WERI-Rb-1 (cell line): ENCODE results near the gene ATF7.

Experiments used
- DNase-seq: peaks from one replicate; pipeline ENCODE4 v3.0.0-alpha.2; 2020
- H3K27ac ChIP-seq: fragments of 250-450 bp; sonication (Bioruptor Pico); 2 replicates; pipeline ENCODE4 v1.5.1; 2020; ENCODE audit warnings: mild to moderate bottlenecking, moderate library complexity
- H3K27me3 ChIP-seq: fragments of 250-450 bp; sonication (Bioruptor Pico); 2 replicates; pipeline ENCODE4 v1.5.1; 2021; ENCODE audit warnings: mild to moderate bottlenecking, low read depth, moderate library complexity; ENCODE audit not compliant: insufficient read depth, severe bottlenecking
- H3K36me3 ChIP-seq: fragments of 250-450 bp; sonication (Bioruptor Pico); 2 replicates; pipeline ENCODE4 v1.5.1; 2020; ENCODE audit warnings: mild to moderate bottlenecking, moderate library complexity
- H3K4me3 ChIP-seq: 2 replicates; pipeline ENCODE4 v1.5.1; 2011; ENCODE audit warnings: low read depth, mild to moderate bottlenecking, control low read depth, low read length
- H3K9me3 ChIP-seq: fragments of 250-450 bp; sonication (Bioruptor Pico); 2 replicates; pipeline ENCODE4 v1.5.1; 2021; ENCODE audit warnings: mild to moderate bottlenecking, moderate library complexity; ENCODE audit not compliant: severe bottlenecking
- CTCF ChIP-seq: IDR thresholded peaks from 2 replicates; pipeline ENCODE4 v1.5.1; 2011; ENCODE audit warnings: low read depth, mild to moderate bottlenecking, control low read depth, inconsistent platforms, low read length

ATF7 gene

GRCh38 chr12:53533471-53533870 is 92.7 kb downstream of the ATF7 start:
- H3K36me3 ChIP-seq: peaks cover 76% of the 10 kb centered on the region
- no peak for DNase-seq
- H3K27me3 ChIP-seq: no peaks in the 10 kb centered on the region
- H3K27ac ChIP-seq: no peak overlapping the region; the same call in 1 of the 2 replicates
- H3K4me3 ChIP-seq: no peak overlapping the region
- no peaks in the 10 kb centered on the region for H3K9me3 ChIP-seq
- no peak for TF ChIP-seq CTCF

GRCh38 chr12:53532524-53533445 is 93.4 kb downstream of the ATF7 start:
- H3K4me3 ChIP-seq: no peak overlapping the region
- H3K9me3 ChIP-seq: no peaks in the 10 kb centered on the region
- TF ChIP-seq CTCF: no peak
- H3K36me3 ChIP-seq: peaks cover 78% of the 10 kb centered on the region
- H3K27me3 ChIP-seq: no peaks in the 10 kb centered on the region
- no peak overlapping the region; the same call in 1 of the 2 replicates for H3K27ac ChIP-seq
- DNase-seq: no peak

GRCh38 chr12:53532021-53532420 is 94.2 kb downstream of the ATF7 start:
- no peak for TF ChIP-seq CTCF
- Histone ChIP-seq H3K27me3 (no peaks in the 10 kb centered on the region), H3K27ac (no peak overlapping the region), H3K9me3 (no peaks in the 10 kb centered on the region), H3K4me3 (no peak overlapping the region), H3K36me3 (peaks cover 82% of the 10 kb centered on the region)
- no peak for DNase-seq

GRCh38 chr12:53530920-53531319 is 95.3 kb downstream of the ATF7 start:
- TF ChIP-seq CTCF: no peak
- H3K4me3 ChIP-seq: no peak overlapping the region
- H3K27me3 ChIP-seq: no peaks in the 10 kb centered on the region
- H3K36me3 ChIP-seq: peaks cover 79% of the 10 kb centered on the region
- H3K27ac ChIP-seq: peak overlapping the region; percentile 83
- DNase-seq: no peak
- H3K9me3 ChIP-seq: no peaks in the 10 kb centered on the region

GRCh38 chr12:53530061-53530460 is 96.1 kb downstream of the ATF7 start:
- H3K9me3 ChIP-seq: no peaks in the 10 kb centered on the region
- TF ChIP-seq CTCF: no peak
- H3K27ac ChIP-seq: peak overlapping the region; percentile 83
- no peak overlapping the region for H3K4me3 ChIP-seq
- peaks cover 80% of the 10 kb centered on the region for H3K36me3 ChIP-seq
- H3K27me3 ChIP-seq: no peaks in the 10 kb centered on the region
- peak; percentile 46 for DNase-seq
